Measurements from ENCODE around the gene VPS13A.

GRCh38 chr9:77210116-77210515 lies 32.8 kb downstream of the VPS13A start:
- TF ChIP-seq CTCF (IDR thresholded peaks at IDR 0.05) (no peak), POLR2A (IDR thresholded peaks at IDR 0.05) (no peak)

All from thyroid gland (tissue), 4 donors.